SK-N-SH treated with all-trans-retinoic acid at 6 μM for 48 hours (cell line): ENCODE results near the gene SNRPN.

Experiments
- ATAC-seq: fragments of 200-7000 bp; cut with Tn5 transposase; 3 replicates; pipeline ENCODE4 v1.9.1; 2020; ENCODE audit warnings: mild to moderate bottlenecking, moderate library complexity
- ARNTL ChIP-seq: fragments of 450-650 bp; formaldehyde crosslinking; IDR thresholded peaks from 2 replicates; pipeline ENCODE4 v1.5.0; 2020; ENCODE audit warnings: low read depth, mild to moderate bottlenecking, moderate library complexity, borderline replicate concordance
- BACH2 ChIP-seq: fragments of 250-450 bp; sonication (Bioruptor Pico); IDR thresholded peaks from 2 replicates; pipeline ENCODE4 v1.9.0; 2021; ENCODE audit warnings: mild to moderate bottlenecking, borderline replicate concordance
- CREB5 ChIP-seq: fragments of 250-450 bp; sonication (Bioruptor Pico); IDR thresholded peaks from 2 replicates; pipeline ENCODE4 v1.5.1; 2020; ENCODE audit warnings: low read depth, mild to moderate bottlenecking, moderate library complexity
- CSDC2 ChIP-seq: fragments of 250-450 bp; sonication (Bioruptor Pico); IDR thresholded peaks from 2 replicates; pipeline ENCODE4 v1.5.0; 2020; ENCODE audit warnings: mild to moderate bottlenecking, moderate library complexity
- CSRNP3 ChIP-seq: fragments of 250-450 bp; sonication (Bioruptor Pico); IDR thresholded peaks from 2 replicates; pipeline ENCODE4 v1.5.1; 2021; ENCODE audit warnings: mild to moderate bottlenecking, moderate library complexity
- ESRRG ChIP-seq: fragments of 250-450 bp; sonication (Bioruptor Pico); IDR thresholded peaks from 2 replicates; pipeline ENCODE4 v1.6.1; 2021; ENCODE audit warnings: mild to moderate bottlenecking
- GLIS3 ChIP-seq: fragments of 250-450 bp; sonication (Bioruptor Pico); IDR thresholded peaks from 2 replicates; pipeline ENCODE4 v1.5.0; 2020; ENCODE audit warnings: mild to moderate bottlenecking, moderate library complexity
- ISL1 ChIP-seq: fragments of 250-450 bp; sonication (Bioruptor Pico); IDR thresholded peaks from 2 replicates; pipeline ENCODE4 v2.1.2; 2022; ENCODE audit warnings: mild to moderate bottlenecking, moderate library complexity
- OSR1 ChIP-seq: fragments of 250-450 bp; sonication (Bioruptor Pico); IDR thresholded peaks from 2 replicates; pipeline ENCODE4 v1.8.0; 2022; ENCODE audit warnings: moderate library complexity, mild to moderate bottlenecking, inconsistent platforms
- PATZ1 ChIP-seq: fragments of 250-450 bp; sonication (Bioruptor Pico); IDR thresholded peaks from 2 replicates; pipeline ENCODE4 v1.8.0; 2020; ENCODE audit warnings: mild to moderate bottlenecking, moderate library complexity, borderline replicate concordance
- POU6F1 ChIP-seq: fragments of 250-450 bp; sonication (Bioruptor Pico); IDR thresholded peaks from 2 replicates; pipeline ENCODE4 v1.8.0; 2021; ENCODE audit warnings: low read depth, mild to moderate bottlenecking, moderate library complexity, borderline replicate concordance
- PPARA ChIP-seq: fragments of 250-450 bp; sonication (Bioruptor Pico); IDR thresholded peaks from 2 replicates; pipeline ENCODE4 v1.5.0; 2020; ENCODE audit warnings: mild to moderate bottlenecking, borderline replicate concordance
- RARB ChIP-seq: fragments of 250-450 bp; sonication (Bioruptor Pico); IDR thresholded peaks from 2 replicates; pipeline ENCODE4 v1.8.0; 2021; ENCODE audit warnings: mild to moderate bottlenecking, moderate library complexity
- SNAI2 ChIP-seq: fragments of 250-450 bp; sonication (Bioruptor Pico); IDR thresholded peaks from 2 replicates; pipeline ENCODE4 v1.5.0; 2020; ENCODE audit warnings: mild to moderate bottlenecking, moderate library complexity
- TCF4 ChIP-seq: fragments of 250-450 bp; sonication (Bioruptor Pico); IDR thresholded peaks from 2 replicates; pipeline ENCODE4 v1.8.0; 2021; ENCODE audit warnings: mild to moderate bottlenecking, moderate library complexity, borderline replicate concordance
- TOX ChIP-seq: fragments of 250-450 bp; sonication (Bioruptor Pico); IDR thresholded peaks from 2 replicates; pipeline ENCODE4 v1.8.0; 2021; ENCODE audit warnings: mild to moderate bottlenecking, moderate library complexity, borderline replicate concordance
- TSHZ2 ChIP-seq: fragments of 250-450 bp; sonication (Bioruptor Pico); IDR thresholded peaks from 2 replicates; pipeline ENCODE4 v1.5.0; 2020; ENCODE audit warnings: mild to moderate bottlenecking, moderate library complexity
- ZC3H10 ChIP-seq: fragments of 250-450 bp; sonication (Bioruptor Pico); IDR thresholded peaks from 2 replicates; pipeline ENCODE4 v1.5.1; 2021; ENCODE audit warnings: mild to moderate bottlenecking, moderate library complexity
- ZFP3 ChIP-seq: fragments of 250-450 bp; sonication (Bioruptor Pico); IDR thresholded peaks from 2 replicates; pipeline ENCODE4 v1.5.0; 2020; ENCODE audit warnings: mild to moderate bottlenecking, moderate library complexity
- ZFP30 ChIP-seq: fragments of 450-650 bp; formaldehyde crosslinking; IDR thresholded peaks from 2 replicates; pipeline ENCODE4 v1.5.0; 2022; ENCODE audit warnings: mild to moderate bottlenecking, moderate library complexity
- ZNF565 ChIP-seq: fragments of 450-650 bp; formaldehyde crosslinking; conservative IDR thresholded peaks from 2 replicates; pipeline ENCODE4 v1.5.0; 2020; ENCODE audit warnings: low read depth, mild to moderate bottlenecking, moderate library complexity
- ZNF70 ChIP-seq: fragments of 450-650 bp; formaldehyde crosslinking; IDR thresholded peaks from 2 replicates; pipeline ENCODE4 v1.5.0; 2020; ENCODE audit warnings: mild to moderate bottlenecking, moderate library complexity
- ZNF8 ChIP-seq: fragments of 450-650 bp; formaldehyde crosslinking; IDR thresholded peaks from 2 replicates; pipeline ENCODE4 v1.5.0; 2020; ENCODE audit warnings: mild to moderate bottlenecking, moderate library complexity

SNRPN gene

GRCh38 chr15:24948495-24948894 lies 6.3 kb upstream of the SNRPN start:
- ATAC-seq, result no peak
- TF ChIP-seq ARNTL (CRISPR knock-in tag), result no peak
- no peak for TF ChIP-seq ZNF8 (CRISPR knock-in tag)
- no peak for TF ChIP-seq SNAI2 (CRISPR knock-in tag)
- no peak for TF ChIP-seq PPARA
- no peak for TF ChIP-seq ZNF565 (CRISPR knock-in tag)
- no peak for TF ChIP-seq PATZ1
- no peak for TF ChIP-seq ZNF70 (CRISPR knock-in tag)
- no peak for TF ChIP-seq OSR1 (CRISPR knock-in tag)
- TF ChIP-seq ISL1 (CRISPR knock-in tag), result no peak
- TF ChIP-seq GLIS3 (CRISPR knock-in tag), result no peak
- no peak for TF ChIP-seq TOX (CRISPR knock-in tag)
- no peak for TF ChIP-seq ZFP3 (CRISPR knock-in tag)
- TF ChIP-seq BACH2 (CRISPR knock-in tag), result no peak
- no peak for TF ChIP-seq RARB (CRISPR knock-in tag)
- TF ChIP-seq CSDC2 (CRISPR knock-in tag), result no peak
- TF ChIP-seq CREB5 (CRISPR knock-in tag), result no peak
- no peak for TF ChIP-seq TCF4 (CRISPR knock-in tag)
- no peak for TF ChIP-seq TSHZ2 (CRISPR knock-in tag)
- no peak for TF ChIP-seq ESRRG
- no peak for TF ChIP-seq CSRNP3 (CRISPR knock-in tag)

- ATAC-seq, result peak; percentile 24
- TF ChIP-seq RARB (CRISPR knock-in tag) (no peak), ZNF70 (CRISPR knock-in tag) (no peak), ZNF565 (CRISPR knock-in tag) (no peak), TCF4 (CRISPR knock-in tag) (no peak), PATZ1 (no peak), TSHZ2 (CRISPR knock-in tag) (no peak), ZNF8 (CRISPR knock-in tag) (no peak), ZFP30 (no peak), POU6F1 (CRISPR knock-in tag) (no peak), ARNTL (CRISPR knock-in tag) (no peak), PPARA (no peak), SNAI2 (CRISPR knock-in tag) (no peak), ESRRG (no peak), CSDC2 (CRISPR knock-in tag) (no peak), GLIS3 (CRISPR knock-in tag) (no peak), ZC3H10 (no peak), TOX (CRISPR knock-in tag) (no peak)
These were observed 739 bp downstream of the SNRPN start for GRCh38 chr15:24955531-24955921.
